ENCODE results near the gene GABBR1.

Gene GABBR1

DNA sequence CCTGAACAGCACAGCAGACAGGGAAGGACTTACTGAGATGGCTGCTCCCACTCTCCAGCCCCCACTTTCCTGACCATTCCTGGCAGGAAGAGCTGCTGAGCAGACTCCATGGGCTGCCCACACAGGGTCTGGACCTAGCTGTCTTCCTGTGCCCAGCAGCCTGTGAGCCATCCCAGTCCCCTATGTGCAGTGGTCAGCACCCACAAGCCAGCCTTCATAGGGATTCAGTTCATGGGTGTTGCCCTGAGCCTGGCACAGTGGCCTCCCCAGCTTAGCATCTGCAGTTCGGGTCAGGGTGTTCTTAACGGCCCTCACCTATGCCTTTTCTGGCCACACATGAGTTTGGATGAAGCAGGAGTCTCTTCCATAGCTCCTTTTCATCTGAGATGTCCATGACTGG is 105.4 kb downstream of the GABBR1 start:
- H3K79me2 ChIP-seq (ENCODE audit: insufficient read depth, low read depth): no peaks in the 10 kb centered on the region
- H3K4me1 ChIP-seq (ENCODE audit: low read depth, poor library complexity, severe bottlenecking): peaks cover 10% of the 10 kb centered on the region
- no peak overlapping the region for H3K4me3 ChIP-seq (IDR thresholded peaks at IDR 0.05; ENCODE audit: insufficient read depth, low read depth, low read length)
- H2AFZ ChIP-seq (ENCODE audit: low read depth): no peak overlapping the region
- H3K27ac ChIP-seq: no peak overlapping the region
- H3K36me3 ChIP-seq (ENCODE audit: insufficient read depth): no peaks in the 10 kb centered on the region
- H3K9ac ChIP-seq: no peak overlapping the region
- no peaks in the 10 kb centered on the region for H4K20me1 ChIP-seq (ENCODE audit: insufficient read depth)
- TF ChIP-seq CTCF (conservative IDR thresholded peaks at IDR 0.05; ENCODE audit: low read depth, low read length): no peak
- no peaks in the 10 kb centered on the region for H3K27me3 ChIP-seq (ENCODE audit: insufficient read depth, low read depth)
- no peak overlapping the region for H3K4me2 ChIP-seq

GRCh38 chr6:29527126-29527525 is 105.9 kb downstream of the GABBR1 start:
- H3K4me1 ChIP-seq (ENCODE audit: low read depth, poor library complexity, severe bottlenecking): peaks cover 14% of the 10 kb centered on the region
- H3K4me2 ChIP-seq: no peak overlapping the region
- no peaks in the 10 kb centered on the region for H3K36me3 ChIP-seq (ENCODE audit: insufficient read depth)
- no peak overlapping the region for H3K4me3 ChIP-seq (IDR thresholded peaks at IDR 0.05; ENCODE audit: insufficient read depth, low read depth, low read length)
- no peak overlapping the region for H3K27ac ChIP-seq
- no peak overlapping the region for H2AFZ ChIP-seq (ENCODE audit: low read depth)
- no peaks in the 10 kb centered on the region for H4K20me1 ChIP-seq (ENCODE audit: insufficient read depth)
- H3K79me2 ChIP-seq (ENCODE audit: insufficient read depth, low read depth): no peaks in the 10 kb centered on the region
- no peak for TF ChIP-seq CTCF (conservative IDR thresholded peaks at IDR 0.05; ENCODE audit: low read depth, low read length)
- no peaks in the 10 kb centered on the region for H3K27me3 ChIP-seq (ENCODE audit: insufficient read depth, low read depth)
- H3K9ac ChIP-seq: no peak overlapping the region

GRCh38 chr6:29525311-29525639 is 107.7 kb downstream of the GABBR1 start:
- H3K4me3 ChIP-seq (IDR thresholded peaks at IDR 0.05; ENCODE audit: insufficient read depth, low read depth, low read length): no peak overlapping the region
- H3K4me1 ChIP-seq (ENCODE audit: low read depth, poor library complexity, severe bottlenecking): peaks cover 24% of the 10 kb centered on the region
- H3K9ac ChIP-seq: no peak overlapping the region
- H3K79me2 ChIP-seq (ENCODE audit: insufficient read depth, low read depth): no peaks in the 10 kb centered on the region
- no peaks in the 10 kb centered on the region for H3K36me3 ChIP-seq (ENCODE audit: insufficient read depth)
- TF ChIP-seq CTCF (conservative IDR thresholded peaks at IDR 0.05; ENCODE audit: low read depth, low read length): no peak
- no peak overlapping the region for H3K27ac ChIP-seq
- H3K27me3 ChIP-seq (ENCODE audit: insufficient read depth, low read depth): no peaks in the 10 kb centered on the region
- no peak overlapping the region for H3K4me2 ChIP-seq
- no peaks in the 10 kb centered on the region for H4K20me1 ChIP-seq (ENCODE audit: insufficient read depth)
- no peak overlapping the region for H2AFZ ChIP-seq (ENCODE audit: low read depth)

GRCh38 chr6:29524444-29525310 is 108.3 kb downstream of the GABBR1 start:
- no peak overlapping the region for H3K27ac ChIP-seq
- no peak for TF ChIP-seq CTCF (conservative IDR thresholded peaks at IDR 0.05; ENCODE audit: low read depth, low read length)
- no peaks in the 10 kb centered on the region for H3K27me3 ChIP-seq (ENCODE audit: insufficient read depth, low read depth)
- H4K20me1 ChIP-seq (ENCODE audit: insufficient read depth): no peaks in the 10 kb centered on the region
- no peaks in the 10 kb centered on the region for H3K36me3 ChIP-seq (ENCODE audit: insufficient read depth)
- H2AFZ ChIP-seq (ENCODE audit: low read depth): no peak overlapping the region
- no peaks in the 10 kb centered on the region for H3K79me2 ChIP-seq (ENCODE audit: insufficient read depth, low read depth)
- H3K9ac ChIP-seq: no peak overlapping the region
- peaks cover 24% of the 10 kb centered on the region for H3K4me1 ChIP-seq (ENCODE audit: low read depth, poor library complexity, severe bottlenecking)
- no peak overlapping the region for H3K4me2 ChIP-seq
- H3K4me3 ChIP-seq (IDR thresholded peaks at IDR 0.05; ENCODE audit: insufficient read depth, low read depth, low read length): no peak overlapping the region

All from KMS-11 (cell line).